ENCODE measurements around the gene GMCL1. TPM values are rescaled to one million over a fixed set of nuclear protein-coding genes. Genes with fewer than 3 reads are reported as not detected.
"Not testable (repeated sequence)": the region's sequence is repeated elsewhere in the genome, so short reads cannot be mapped to it uniquely, and the experiment has no call there.

The GMCL1 gene
- polyA plus RNA-seq (ENCODE audit: insufficient read length in 4 of 4), result 10 to 100 TPM; 18.4 to 36.5 (median 33.5) TPM

- DNase-seq (ENCODE audit: low read depth in 4 of 4, low spot score in 3 of 4), result peak; percentile 92 to 95 (median 92)
These were observed at the start of gene GMCL1 for GRCh38 chr2:69829256-69830044. GMCL1 (plus strand) TSS chr2:69829660; CDS start chr2:69829893, 233 bp downstream.

- DNase-seq (ENCODE audit: low read depth in 4 of 4, low spot score in 3 of 4), result no peak
These were observed 48.5 kb upstream of the GMCL1 start for GRCh38 chr2:69780921-69781320.

GRCh38 chr2:69781321-69782248 is 47.9 kb upstream of the GMCL1 start:
- DNase-seq (ENCODE audit: low read depth in 4 of 4, low spot score in 3 of 4), result no peak

GRCh38 chr2:69784228-69784627 is 45.2 kb upstream of the GMCL1 start:
- DNase-seq (ENCODE audit: low read depth in 4 of 4, low spot score in 3 of 4), result no peak

- DNase-seq (ENCODE audit: low read depth in 4 of 4, low spot score in 3 of 4), result no peak
These were observed 44.1 kb upstream of the GMCL1 start for GRCh38 chr2:69785358-69785757.

GRCh38 chr2:69786052-69786560 is 43.4 kb upstream of the GMCL1 start:
- DNase-seq (ENCODE audit: low read depth in 4 of 4, low spot score in 3 of 4), result no peak

GRCh38 chr2:69789175-69789721 is 40.2 kb upstream of the GMCL1 start:
- DNase-seq (ENCODE audit: low read depth in 4 of 4, low spot score in 3 of 4), result peak in 1 of 4 donors; percentile 76

GRCh38 chr2:69789772-69790600 is 39.5 kb upstream of the GMCL1 start:
- no peak for DNase-seq (ENCODE audit: low read depth in 4 of 4, low spot score in 3 of 4)

- no peak for DNase-seq (ENCODE audit: low read depth in 4 of 4, low spot score in 3 of 4)
These were observed 38.9 kb upstream of the GMCL1 start for GRCh38 chr2:69790601-69790959.

- no peak for DNase-seq (ENCODE audit: low read depth in 4 of 4, low spot score in 3 of 4)
These were observed 38.4 kb upstream of the GMCL1 start for GRCh38 chr2:69791045-69791444.

- no peak for DNase-seq (ENCODE audit: low read depth in 4 of 4, low spot score in 3 of 4)
These were observed 33.3 kb upstream of the GMCL1 start for GRCh38 chr2:69796174-69796573.

- no peak for DNase-seq (ENCODE audit: low read depth in 4 of 4, low spot score in 3 of 4)
These were observed 32.2 kb upstream of the GMCL1 start for GRCh38 chr2:69797235-69797634.

- DNase-seq (ENCODE audit: low read depth in 4 of 4, low spot score in 3 of 4), result no peak
These were observed 31.6 kb upstream of the GMCL1 start for GRCh38 chr2:69797836-69798289.

- no peak for DNase-seq (ENCODE audit: low read depth in 4 of 4, low spot score in 3 of 4)
These were observed 31.1 kb upstream of the GMCL1 start for GRCh38 chr2:69798290-69798908.

- DNase-seq (ENCODE audit: low read depth in 4 of 4, low spot score in 3 of 4), result no peak
These were observed 30.4 kb upstream of the GMCL1 start for GRCh38 chr2:69798909-69799526.

GRCh38 chr2:69801745-69802290 is 27.6 kb upstream of the GMCL1 start:
- no peak for DNase-seq (ENCODE audit: low read depth in 4 of 4, low spot score in 3 of 4)

GRCh38 chr2:69802781-69803367 is 26.6 kb upstream of the GMCL1 start:
- DNase-seq (ENCODE audit: low read depth in 4 of 4, low spot score in 3 of 4), result not testable (repeated sequence)

- no peak for DNase-seq (ENCODE audit: low read depth in 4 of 4, low spot score in 3 of 4)
These were observed 25.0 kb upstream of the GMCL1 start for GRCh38 chr2:69804416-69804815.
